Measurements from ENCODE around the gene RPS15A. TPM values are rescaled to one million over a fixed set of nuclear protein-coding genes. Genes with fewer than 3 reads are reported as not detected.
"Not testable (repeated sequence)": the region's sequence is repeated elsewhere in the genome, so short reads cannot be mapped to it uniquely, and the experiment has no call there.

Gene RPS15A
- total and polyA plus RNA-seq, 2 donors (not counting 1 experiment from before 2014, with no cell fraction given): 1,585 to 3,828 TPM

- not testable (repeated sequence) for H3K36me3 ChIP-seq (ENCODE audit: control insufficient read depth, insufficient read depth, low read length); DNase-seq (ENCODE audit: low read depth in 2 of 2); H4K20me1 ChIP-seq (ENCODE audit: control insufficient read depth, extremely low read depth, insufficient read depth, low read length); H3K9me3 ChIP-seq (ENCODE audit: control insufficient read depth, insufficient read depth, low read depth, low read length); H2AFZ ChIP-seq (ENCODE audit: low read length); H3K79me2 ChIP-seq (ENCODE audit: control insufficient read depth, insufficient read depth, low read length); H3K9ac ChIP-seq (ENCODE audit: insufficient read depth, low read length); H3K4me1 ChIP-seq (ENCODE audit: control insufficient read depth, extremely low read depth, insufficient read depth, low read length); H3K4me3 ChIP-seq (replicated peaks in 1 of 4; ENCODE audit: control extremely low read depth in 1 of 4, insufficient read depth in 1 of 4, low read depth in 3 of 4, low read length in 4 of 4); H3K4me2 ChIP-seq (ENCODE audit: extremely low read depth, insufficient read depth, low read length); H3K27me3 ChIP-seq (ENCODE audit: control insufficient read depth, insufficient read depth, low read length); H3K27ac ChIP-seq (ENCODE audit: insufficient read depth, low read length)
These were observed 55.9 kb downstream of the RPS15A start for GRCh38 chr16:18734279-18734678.

Other genes with a start within 250 kb of the RPS15A start
- 88.9 and 186 TPM in 2 replicates for gene NOMO2, start 228.2 kb downstream of the RPS15A start, total RNA-seq
- gene NOMO2, start 228.2 kb downstream of the RPS15A start, polyA plus RNA-seq: 69.6 and 120 TPM in 2 replicates
- 116 and 224 TPM in 2 replicates for gene ARL6IP1, start 11.2 kb upstream of the RPS15A start, total RNA-seq
- gene ARL6IP1, start 11.2 kb upstream of the RPS15A start, polyA plus RNA-seq: 119 and 264 TPM in 2 replicates
- gene SMG1, start 136.1 kb upstream of the RPS15A start, total RNA-seq: 62.1 and 101 TPM in 2 replicates
- 24.4 and 30.1 TPM in 2 replicates for gene SMG1, start 136.1 kb upstream of the RPS15A start, polyA plus RNA-seq
- gene TMC7, start 193.6 kb upstream of the RPS15A start, total RNA-seq: 0.51 and 1.5 TPM in 2 replicates
- 0.18 and 0.85 TPM in 2 replicates for gene TMC7, start 193.6 kb upstream of the RPS15A start, polyA plus RNA-seq